Uterus (tissue), 4 donors: ENCODE data around the gene KCNC3. TPM values are rescaled to one million over a fixed set of nuclear protein-coding genes. Genes with fewer than 3 reads are reported as not detected.

ENCODE experiments used
- DNase-seq, 2 donors: peaks; one replicate each; pipeline ENCODE4 v3.0.0-alpha.2; 2019 to 2020
- H3K27ac ChIP-seq, 2 donors: fragments of 200-600 bp; sonication (generic); 1 replicate in 1 of 2; 2 replicates in 1 of 2; pipeline ENCODE4 v1.5.1; 2016 to 2018
- H3K27me3 ChIP-seq, 2 donors: fragments of 200-600 bp; sonication (generic); one replicate each; pipeline ENCODE4 v1.5.1; 2018 to 2019; ENCODE audit warnings: control low read depth in 1 of 2
- H3K36me3 ChIP-seq, 2 donors: fragments of 200-600 bp; sonication (generic); one replicate each; pipeline ENCODE4 v1.5.1; 2019; ENCODE audit warnings: control low read depth in 1 of 2
- H3K4me1 ChIP-seq, 2 donors: fragments of 200-600 bp; sonication (generic); one replicate each; pipeline ENCODE4 v1.5.1; 2018 to 2019; ENCODE audit warnings: control low read depth in 1 of 2
- H3K4me3 ChIP-seq, 2 donors: fragments of 200-600 bp; sonication (generic); 1 replicate in 1 of 2; 2 replicates in 1 of 2; pipeline ENCODE4 v1.5.1; 2018 to 2019; ENCODE audit warnings: mild to moderate bottlenecking in 1 of 2
- H3K9me3 ChIP-seq, 2 donors: fragments of 200-600 bp; sonication (generic); one replicate each; pipeline ENCODE4 v1.5.1; 2019; ENCODE audit warnings: control low read depth in 1 of 2
- CTCF ChIP-seq, 4 experiments: fragments of 200-600 bp in 2 of 4; fragments of 450-650 bp in 2 of 4; sonication (generic) in 2 of 4; IDR thresholded peaks; one replicate each; pipeline ENCODE4 v1.5.1; 2016 to 2019; ENCODE audit warnings: antibody characterized with exemption in 4 of 4, mild to moderate bottlenecking in 2 of 4, moderate library complexity in 1 of 4
- POLR2A ChIP-seq, 2 donors: fragments of 450-650 bp; IDR thresholded peaks; one replicate each; pipeline ENCODE4 v1.6.1; 2016; ENCODE audit warnings: antibody characterized with exemption in 2 of 2, mild to moderate bottlenecking in 1 of 2, moderate library complexity in 1 of 2
- intact Hi-C: fragments of 100-400 bp; cut with DNase I; formaldehyde crosslinking; loops from one replicate; pipeline ENCODE4 v1.15.1; 2023; ENCODE audit warnings: low total_unique reads
- total RNA-seq, 4 donors: library from RNA; depleted of rRNA in 3 of 4; stranded (reverse); fragments of >200 nt in 3 of 4; gene quantifications; one replicate each; pipeline versions ENCODE4 v1.1.0 to v1.2.4, GENCODE V29; 2014 to 2023
- donor health status: DM: yes; HTN: yes; CAD: no.

KCNC3 gene
- total RNA-seq, 4 donors from 2014 or later = 0.26 to 2.4 (median 0.85) TPM; not detected in 1

GRCh38 chr19:50280074-50280473 lies 49.1 kb downstream of the KCNC3 start:
- no peak overlapping the region for H3K4me3 ChIP-seq
- intact Hi-C loops = no loop called here
- H3K9me3 ChIP-seq = no peaks in the 10 kb centered on the region
- TF ChIP-seq POLR2A (IDR thresholded peaks at IDR 0.05) (no peak), CTCF (IDR thresholded peaks at IDR 0.05) (no peak)
- no peaks in the 10 kb centered on the region for H3K4me1 ChIP-seq
- H3K36me3 ChIP-seq = no peaks in the 10 kb centered on the region
- H3K27me3 ChIP-seq = no peaks in the 10 kb centered on the region
- DNase-seq = no peak
- no peak overlapping the region for H3K27ac ChIP-seq

- H3K9me3 ChIP-seq = no peaks in the 10 kb centered on the region
- H3K36me3 ChIP-seq = no peaks in the 10 kb centered on the region
- H3K27me3 ChIP-seq = no peaks in the 10 kb centered on the region
- TF ChIP-seq CTCF (IDR thresholded peaks at IDR 0.05) = no peak
- no peak for TF ChIP-seq POLR2A (IDR thresholded peaks at IDR 0.05)
- H3K4me3 ChIP-seq = no peak overlapping the region
- intact Hi-C loops = no loop called here
- no peaks in the 10 kb centered on the region for H3K4me1 ChIP-seq
- no peak for DNase-seq
- H3K27ac ChIP-seq = no peak overlapping the region
Measured at GRCh38 chr19:50277966-50278580, 51.1 kb downstream of the KCNC3 start.

- Histone ChIP-seq H3K4me3 (no peak overlapping the region), H3K27ac (no peak overlapping the region), H3K36me3 (no peaks in the 10 kb centered on the region), H3K9me3 (no peaks in the 10 kb centered on the region), H3K4me1 (no peaks in the 10 kb centered on the region), H3K27me3 (no peaks in the 10 kb centered on the region)
- intact Hi-C loops = no loop called here
- DNase-seq = no peak
- TF ChIP-seq POLR2A (IDR thresholded peaks at IDR 0.05) = no peak
Measured at GRCh38 chr19:50276370-50277063, 52.7 kb downstream of the KCNC3 start.

GRCh38 chr19:50275577-50276368 lies 53.4 kb downstream of the KCNC3 start:
- no peak overlapping the region for H3K4me3 ChIP-seq
- H3K27ac ChIP-seq = no peak overlapping the region
- DNase-seq = no peak
- H3K9me3 ChIP-seq = no peaks in the 10 kb centered on the region
- H3K4me1 ChIP-seq = no peaks in the 10 kb centered on the region
- no peaks in the 10 kb centered on the region for H3K27me3 ChIP-seq
- intact Hi-C loops = no loop called here
- no peak for TF ChIP-seq POLR2A (IDR thresholded peaks at IDR 0.05)
- TF ChIP-seq CTCF (IDR thresholded peaks at IDR 0.05) = no peak
- no peaks in the 10 kb centered on the region for H3K36me3 ChIP-seq

GRCh38 chr19:50273821-50274220 lies 55.4 kb downstream of the KCNC3 start:
- no peak for DNase-seq
- intact Hi-C loops = no loop called here
- Histone ChIP-seq H3K27ac (no peak overlapping the region), H3K4me3 (no peak overlapping the region), H3K9me3 (no peaks in the 10 kb centered on the region), H3K36me3 (no peaks in the 10 kb centered on the region), H3K4me1 (no peaks in the 10 kb centered on the region), H3K27me3 (no peaks in the 10 kb centered on the region)
- TF ChIP-seq POLR2A (IDR thresholded peaks at IDR 0.05) (no peak), CTCF (IDR thresholded peaks at IDR 0.05) (no peak)
